Smooth muscle cell (in vitro differentiated cells): ENCODE data around the gene KIR2DL1. TPM values are rescaled to one million over a fixed set of nuclear protein-coding genes. Genes with fewer than 3 reads are reported as not detected.
"Not testable (repeated sequence)": the region's sequence is repeated elsewhere in the genome, so short reads cannot be mapped to it uniquely, and the experiment has no call there.

Source experiments
- DNase-seq: peaks from one replicate; lab custom pipeline; 2025; ENCODE audit not compliant: unreplicated experiment; lab: John Stamatoyannopoulos, UW
- H2AFZ ChIP-seq: fragments of 200-600 bp; sonication (generic); 2 replicates; pipeline ENCODE4 v1.6.0; 2016; ENCODE audit warnings: antibody characterized with exemption, low read depth, mild to moderate bottlenecking
- H3F3A ChIP-seq: fragments of 200-600 bp; sonication (generic); 2 replicates; pipeline ENCODE4 v1.6.0; 2017; ENCODE audit warnings: antibody characterized with exemption, low read depth
- H3K27ac ChIP-seq: fragments of 200-600 bp; sonication (generic); 2 replicates; pipeline ENCODE4 v1.5.1; 2016; ENCODE audit warnings: low read depth, mild to moderate bottlenecking
- H3K27me3 ChIP-seq: fragments of 200-600 bp; sonication (generic); 2 replicates; pipeline ENCODE4 v1.6.1; 2016; ENCODE audit warnings: low read depth, mild to moderate bottlenecking
- H3K36me3 ChIP-seq: fragments of 200-600 bp; sonication (generic); 2 replicates; pipeline ENCODE4 v1.5.1; 2016; ENCODE audit warnings: low read depth
- H3K4me1 ChIP-seq: fragments of 200-600 bp; sonication (generic); 2 replicates; pipeline ENCODE4 v1.5.1; 2016; ENCODE audit warnings: low read depth
- H3K4me2 ChIP-seq: fragments of 200-600 bp; sonication (generic); 2 replicates; pipeline ENCODE4 v1.6.0; 2016; ENCODE audit warnings: mild to moderate bottlenecking
- H3K4me3 ChIP-seq: fragments of 200-600 bp; sonication (generic); 2 replicates; pipeline ENCODE4 v1.5.1; 2016; ENCODE audit warnings: mild to moderate bottlenecking
- H3K79me2 ChIP-seq: fragments of 200-600 bp; sonication (generic); 2 replicates; pipeline ENCODE4 v1.6.0; 2016; ENCODE audit warnings: low read depth, mild to moderate bottlenecking
- H3K9ac ChIP-seq: fragments of 200-600 bp; sonication (generic); 2 replicates; pipeline ENCODE4 v1.6.0; 2016; ENCODE audit warnings: low read depth
- H3K9me3 ChIP-seq: fragments of 200-600 bp; sonication (generic); replicated peaks from 2 replicates; pipeline ENCODE4 v1.5.1; 2016; ENCODE audit warnings: low read depth
- H4K20me1 ChIP-seq: fragments of 200-600 bp; sonication (generic); 2 replicates; pipeline ENCODE4 v1.6.0; 2016; ENCODE audit warnings: low read depth
- WGBS: methylation state at CpG from one replicate; pipeline ENCODE4 v1.1.7; 2016; ENCODE audit warnings: low lambda C conversion rate; 5-methylcytosine and 5-hydroxymethylcytosine counted together
- polyA plus RNA-seq: library from polyadenylated mRNA; unstranded; fragments of >200 nt; fragmentation: Nextera tagmentation; extraction: Ambion mirVana; gene quantifications from 2 replicates; pipeline ENCODE4 v1.2.1, GENCODE V29; 2016
- total RNA-seq: library from RNA; depleted of rRNA; stranded (reverse); fragments of >200 nt; gene quantifications from 2 replicates; pipeline ENCODE4 v1.2.3, GENCODE V29; 2014

KIR2DL1 gene
- total and polyA plus RNA-seq, 2 experiments from 2014 or later: not detected

- H3K27ac ChIP-seq, H3K9ac ChIP-seq, H4K20me1 ChIP-seq, H3K4me2 ChIP-seq, H2AFZ ChIP-seq, H3K36me3 ChIP-seq, H3K79me2 ChIP-seq, H3K27me3 ChIP-seq, H3K4me1 ChIP-seq, DNase-seq, H3K4me3 ChIP-seq, H3K9me3 ChIP-seq, H3F3A ChIP-seq: not testable (repeated sequence)
- WGBS: 66% methylated on average over 8 of the region's 8 CpGs
Measured at GRCh38 chr19:54775830-54776229, 6.2 kb downstream of the KIR2DL1 start.

GRCh38 chr19:54777851-54778250, 8.3 kb downstream of the KIR2DL1 start:
- H3K27ac ChIP-seq, DNase-seq: not testable (repeated sequence)

GRCh38 chr19:54778896-54779295, 9.3 kb downstream of the KIR2DL1 start:
- WGBS: 66% methylated on average over 7 of the region's 7 CpGs

More at GRCh38 chr19:54777851-54778250, 8.3 kb downstream of the KIR2DL1 start:
- not testable (repeated sequence) for H3F3A ChIP-seq, H3K27me3 ChIP-seq, H3K9ac ChIP-seq, H3K4me2 ChIP-seq, H2AFZ ChIP-seq, H3K79me2 ChIP-seq, H3K36me3 ChIP-seq, H3K9me3 ChIP-seq, H4K20me1 ChIP-seq, H3K4me1 ChIP-seq, H3K4me3 ChIP-seq
- WGBS: 55% methylated on average over 4 of the region's 4 CpGs

GRCh38 chr19:54782916-54783315, 13.3 kb downstream of the KIR2DL1 start:
- not testable (repeated sequence) for H3K4me1 ChIP-seq, H3K9ac ChIP-seq, H3K4me2 ChIP-seq, H2AFZ ChIP-seq, H4K20me1 ChIP-seq, H3K4me3 ChIP-seq, H3K27ac ChIP-seq, DNase-seq, H3K27me3 ChIP-seq, H3K9me3 ChIP-seq, H3K36me3 ChIP-seq, H3K79me2 ChIP-seq, H3F3A ChIP-seq
- WGBS: 67% methylated on average over 4 of the region's 4 CpGs

More at GRCh38 chr19:54778896-54779295, 9.3 kb downstream of the KIR2DL1 start:
- H3K79me2 ChIP-seq, H3K4me3 ChIP-seq, H3K4me2 ChIP-seq, H2AFZ ChIP-seq, DNase-seq, H3K27me3 ChIP-seq, H3K4me1 ChIP-seq, H3K9me3 ChIP-seq, H4K20me1 ChIP-seq, H3K9ac ChIP-seq, H3K27ac ChIP-seq, H3F3A ChIP-seq, H3K36me3 ChIP-seq: not testable (repeated sequence)

DNA sequence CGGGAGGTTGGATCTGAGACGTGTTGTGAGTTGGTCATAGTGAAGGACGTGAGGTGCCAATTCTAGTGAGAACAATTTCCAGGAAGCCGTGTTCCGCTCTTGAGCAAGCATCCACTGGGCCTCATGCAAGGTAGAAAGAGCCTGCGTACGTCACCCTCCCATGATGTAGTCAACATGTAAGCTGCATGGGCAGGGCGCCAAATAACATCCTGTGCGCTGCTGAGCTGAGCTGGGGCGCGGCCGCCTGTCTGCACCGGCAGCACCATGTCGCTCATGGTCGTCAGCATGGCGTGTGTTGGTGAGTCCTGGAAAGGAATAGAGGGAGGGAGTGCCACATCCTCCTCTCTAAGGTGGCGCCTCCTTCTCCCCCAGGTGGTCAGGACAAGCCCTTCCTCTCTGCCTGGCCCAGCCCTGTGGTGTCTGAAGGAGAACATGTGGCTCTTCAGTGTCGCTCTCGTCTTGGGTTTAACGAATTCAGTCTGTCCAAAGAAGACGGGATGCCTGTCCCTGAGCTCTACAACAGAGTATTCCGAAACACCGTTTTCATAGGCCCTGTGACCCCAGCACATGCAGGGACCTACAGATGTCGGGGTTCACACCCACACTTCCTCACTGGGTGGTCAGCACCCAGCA, 16.6 kb downstream of the KIR2DL1 start:
- not testable (repeated sequence) for H3K36me3 ChIP-seq, DNase-seq

GRCh38 chr19:54788154-54788553, 18.6 kb downstream of the KIR2DL1 start:
- not testable (repeated sequence) for H3K9me3 ChIP-seq, H4K20me1 ChIP-seq, H3K36me3 ChIP-seq, H3F3A ChIP-seq, H3K4me3 ChIP-seq, H3K4me2 ChIP-seq, H3K79me2 ChIP-seq, H3K9ac ChIP-seq, DNase-seq, H3K4me1 ChIP-seq, H2AFZ ChIP-seq, H3K27ac ChIP-seq, H3K27me3 ChIP-seq
- WGBS: 70% methylated on average over 6 of the region's 6 CpGs

More for the DNA sequence above, 16.6 kb downstream of the KIR2DL1 start:
- not testable (repeated sequence) for H3K27ac ChIP-seq, H3K9me3 ChIP-seq, H3K4me1 ChIP-seq, H3K4me2 ChIP-seq, H3F3A ChIP-seq, H3K9ac ChIP-seq, H3K27me3 ChIP-seq, H3K4me3 ChIP-seq, H2AFZ ChIP-seq, H4K20me1 ChIP-seq, H3K79me2 ChIP-seq
- 77% methylated on average over 24 of the region's 24 CpGs for WGBS
